Measurements from ENCODE around the gene SPATA19. TPM values are rescaled to one million over a fixed set of nuclear protein-coding genes. Genes with fewer than 3 reads are reported as not detected.

Gene SPATA19
- total and polyA plus RNA-seq, 2 of the 13 experiments (the other 11 are each of a cell fraction or from before 2014, with no cell fraction given): not detected

DNA sequence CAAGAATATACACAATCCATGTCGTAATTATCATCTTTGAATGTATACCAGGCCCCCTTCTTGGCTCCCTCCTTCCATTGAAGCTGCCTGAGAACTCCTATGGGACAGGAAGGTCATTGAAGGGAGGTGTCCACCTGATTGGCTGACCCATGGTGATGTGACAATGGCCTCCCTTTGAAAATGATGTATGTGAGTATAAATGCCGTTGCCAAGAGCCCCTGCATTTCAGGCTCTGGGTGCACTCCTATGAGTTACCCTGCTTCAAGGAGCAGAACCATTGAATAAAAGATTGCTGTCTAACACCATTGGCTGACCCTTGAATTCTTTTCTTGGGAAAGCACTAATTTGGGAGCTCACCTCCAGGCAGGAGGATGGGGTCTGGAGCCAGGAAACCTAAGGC is at the start of gene SPATA19 (continued):
- no peak for TF ChIP-seq FOXO1 (CRISPR knock-in tag; IDR thresholded peaks at IDR 0.05)
- TF ChIP-seq ZNF883 (CRISPR knock-in tag; IDR thresholded peaks at IDR 0.05; ENCODE audit: not compliant biosample characterization): no peak
- no peak for TF ChIP-seq THYN1 (CRISPR knock-in tag; IDR thresholded peaks at IDR 0.05; ENCODE audit: borderline replicate concordance, low read depth)

DNA sequence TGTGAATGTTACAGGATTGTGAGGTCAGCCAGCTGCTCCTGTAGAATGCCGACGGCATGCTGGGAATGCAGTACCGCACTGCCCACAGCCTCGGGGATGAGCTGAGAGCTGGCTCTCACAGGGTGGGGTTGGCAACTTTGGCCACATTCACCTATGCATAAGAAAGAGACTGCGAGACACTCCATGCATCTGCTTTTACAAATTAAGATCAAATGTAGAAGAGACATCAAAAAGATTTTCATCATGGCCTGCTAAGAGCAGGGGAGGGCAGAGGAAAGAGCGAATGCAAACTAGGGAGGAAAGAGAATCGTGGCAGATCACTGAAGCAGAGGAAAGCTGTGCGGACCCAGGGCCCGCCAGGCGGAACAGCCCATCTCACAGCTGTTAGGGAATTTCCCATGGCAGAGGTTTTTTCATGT is 49.8 kb upstream of the SPATA19 start:
- Histone ChIP-seq H3K4me1 (ENCODE audit: insufficient read depth, low read length) (no peaks in the 10 kb centered on the region), H3K9me3 (ENCODE audit: low read length) (no peaks in the 10 kb centered on the region), H3K4me2 (ENCODE audit: low read depth, low read length) (no peak overlapping the region), H3K27ac (ENCODE audit: extremely low read length, insufficient read depth, low read length) (no peak overlapping the region), H2AFZ (ENCODE audit: low read length) (no peak overlapping the region), H3K4me3 (replicated peaks in 1 of 3; ENCODE audit: insufficient read depth in 1 of 3, low read depth in 2 of 3, low read length in 3 of 3) (no peak overlapping the region), H3K27me3 (ENCODE audit: control insufficient read depth in 1 of 2, insufficient read depth in 2 of 2, low read length in 2 of 2) (peaks cover 4 to 14% of the 10 kb centered on the region in 2 experiments; a peak in 4 of 5 replicates), H4K20me1 (ENCODE audit: insufficient read depth, low read length) (no peaks in the 10 kb centered on the region), H3K36me3 (replicated peaks in 1 of 2; ENCODE audit: control insufficient read depth in 1 of 2, insufficient read depth in 2 of 2, low read length in 2 of 2) (no peaks in the 10 kb centered on the region), H3K9ac (ENCODE audit: insufficient read depth, low read depth, low read length) (no peak overlapping the region), H3K79me2 (ENCODE audit: insufficient read depth, low read length) (no peaks in the 10 kb centered on the region)
- intact Hi-C loops (cut with micrococcal nuclease; ENCODE audit: unreplicated experiment) (no loop called here), in situ Hi-C loops (cut with HindIII; ENCODE audit: extremely low pct_ligation_motif_present, low pct_unique_long_range_greater_than_20kb) (no loop called here)
- WGBS (ENCODE audit: low lambda C conversion rate): 18% methylated on average over 10 of the region's 10 CpGs
- DNase-seq (ENCODE audit: low spot score): no peak
- ATAC-seq: no peak
- CTCF ChIA-PET (ENCODE audit: low intra/inter-chr PET ratio, low total read pairs): no interaction called here
- POLR2A ChIA-PET: no interaction called here
- no peak for FAIRE-seq
- BruUV-seq (replicated peaks): no TSS peak
- TF ChIP-seq THRA (CRISPR knock-in tag; IDR thresholded peaks at IDR 0.05; ENCODE audit: borderline replicate concordance) (no peak), TCF7 (IDR thresholded peaks at IDR 0.05; ENCODE audit: low read depth) (no peak), ZBTB38 (CRISPR knock-in tag; IDR thresholded peaks at IDR 0.05) (no peak), ZXDC (CRISPR knock-in tag; IDR thresholded peaks at IDR 0.05) (no peak), SRF (IDR thresholded peaks at IDR 0.05; ENCODE audit: low read depth, low read length) (no peak), ZNF790 (CRISPR knock-in tag; IDR thresholded peaks at IDR 0.05; ENCODE audit: borderline replicate concordance) (no peak), SIX4 (CRISPR knock-in tag; IDR thresholded peaks at IDR 0.05) (no peak), RXRA (CRISPR knock-in tag; IDR thresholded peaks at IDR 0.05) (no peak), ZNF773 (CRISPR knock-in tag; IDR thresholded peaks at IDR 0.05; ENCODE audit: borderline replicate concordance) (no peak), ZNF3 (CRISPR knock-in tag; IDR thresholded peaks at IDR 0.05) (no peak), PBX3 (CRISPR knock-in tag; IDR thresholded peaks at IDR 0.05; ENCODE audit: borderline replicate concordance) (no peak)
- TF ChIP-seq, protein P1, sequence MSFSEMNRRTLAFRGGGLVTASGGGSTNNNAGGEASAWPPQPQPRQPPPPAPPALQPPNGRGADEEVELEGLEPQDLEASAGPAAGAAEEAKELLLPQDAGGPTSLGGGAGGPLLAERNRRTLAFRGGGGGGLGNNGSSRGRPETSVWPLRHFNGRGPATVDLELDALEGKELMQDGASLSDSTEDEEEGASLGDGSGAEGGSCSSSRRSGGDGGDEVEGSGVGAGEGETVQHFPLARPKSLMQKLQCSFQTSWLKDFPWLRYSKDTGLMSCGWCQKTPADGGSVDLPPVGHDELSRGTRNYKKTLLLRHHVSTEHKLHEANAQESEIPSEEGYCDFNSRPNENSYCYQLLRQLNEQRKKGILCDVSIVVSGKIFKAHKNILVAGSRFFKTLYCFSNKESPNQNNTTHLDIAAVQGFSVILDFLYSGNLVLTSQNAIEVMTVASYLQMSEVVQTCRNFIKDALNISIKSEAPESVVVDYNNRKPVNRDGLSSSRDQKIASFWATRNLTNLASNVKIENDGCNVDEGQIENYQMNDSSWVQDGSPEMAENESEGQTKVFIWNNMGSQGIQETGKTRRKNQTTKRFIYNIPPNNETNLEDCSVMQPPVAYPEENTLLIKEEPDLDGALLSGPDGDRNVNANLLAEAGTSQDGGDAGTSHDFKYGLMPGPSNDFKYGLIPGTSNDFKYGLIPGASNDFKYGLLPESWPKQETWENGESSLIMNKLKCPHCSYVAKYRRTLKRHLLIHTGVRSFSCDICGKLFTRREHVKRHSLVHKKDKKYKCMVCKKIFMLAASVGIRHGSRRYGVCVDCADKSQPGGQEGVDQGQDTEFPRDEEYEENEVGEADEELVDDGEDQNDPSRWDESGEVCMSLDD (CRISPR knock-in tag; IDR thresholded peaks at IDR 0.05; ENCODE audit: borderline replicate concordance): no peak

All from HepG2 (cell line).